HG03159 (cell line): ENCODE measurements around the gene NRDC.
"Not testable (repeated sequence)": the region's sequence is repeated elsewhere in the genome, so short reads cannot be mapped to it uniquely, and the experiment has no call there.

ENCODE experiments used
- ATAC-seq: cut with Tn5 transposase; IDR thresholded peaks from one replicate; pipeline ENCODE4 v1.9.1; 2021; ENCODE audit warnings: mild to moderate bottlenecking, moderate library complexity; ENCODE audit not compliant: unreplicated experiment

Gene NRDC

GRCh38 chr1:51898090-51898734 lies 19.7 kb upstream of the NRDC start:
- ATAC-seq, result no peak

- no peak for ATAC-seq
Measured at GRCh38 chr1:51897699-51898031, 19.1 kb upstream of the NRDC start.

- ATAC-seq, result not testable (repeated sequence)
Measured at GRCh38 chr1:51894748-51895147, 16.2 kb upstream of the NRDC start.

- ATAC-seq, result peak; percentile 29
Measured at GRCh38 chr1:51878308-51878615, 265 bp downstream of the NRDC start.

DNA sequence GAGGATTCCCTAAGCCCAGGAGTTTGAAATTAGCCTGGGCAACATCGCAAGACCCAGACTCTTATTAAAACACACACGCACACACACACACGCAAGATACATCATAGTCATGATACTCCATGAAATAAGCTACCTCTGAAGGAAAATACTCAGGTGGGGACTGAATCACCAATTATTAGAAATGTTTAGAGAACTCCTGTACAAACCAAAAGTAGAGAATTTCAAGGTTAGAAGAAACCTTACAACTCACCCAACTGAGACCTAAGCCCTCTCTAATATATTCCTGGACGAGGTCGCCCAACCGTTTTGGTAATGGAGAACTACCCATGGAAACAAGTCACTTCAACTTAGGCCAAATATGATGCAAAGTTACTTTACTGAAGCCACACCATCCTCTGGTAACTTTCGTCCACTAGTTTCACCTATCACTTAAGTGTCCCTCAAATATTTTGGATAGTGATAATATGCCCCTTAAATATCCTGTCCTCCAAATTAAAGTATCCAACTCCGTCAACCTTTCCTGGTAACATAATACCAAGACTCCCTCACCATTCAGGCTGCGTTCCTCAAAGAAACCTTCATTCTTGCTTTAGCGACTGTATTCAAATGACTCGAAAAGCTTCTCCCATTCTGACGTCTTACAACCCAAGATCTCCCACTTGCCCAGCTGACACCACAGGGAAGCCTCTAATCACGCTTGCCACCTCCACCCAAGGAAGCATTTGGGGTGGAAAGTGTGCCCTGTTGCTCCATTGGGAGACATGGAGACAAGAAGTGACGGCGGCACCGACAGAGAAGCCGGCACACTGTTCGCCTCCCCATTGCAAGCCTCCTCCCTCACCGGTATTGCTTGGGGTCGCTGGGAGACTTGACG lies 856 bp downstream of the NRDC start:
- no peak for ATAC-seq

- no peak for ATAC-seq
Measured at GRCh38 chr1:51875836-51876235, 2.7 kb downstream of the NRDC start.

GRCh38 chr1:51875291-51875772 lies 3.2 kb downstream of the NRDC start:
- ATAC-seq, result no peak

GRCh38 chr1:51873270-51873669 lies 5.3 kb downstream of the NRDC start:
- ATAC-seq, result not testable (repeated sequence)

- ATAC-seq, result no peak
Measured at GRCh38 chr1:51871351-51871975, 7.1 kb downstream of the NRDC start.

DNA sequence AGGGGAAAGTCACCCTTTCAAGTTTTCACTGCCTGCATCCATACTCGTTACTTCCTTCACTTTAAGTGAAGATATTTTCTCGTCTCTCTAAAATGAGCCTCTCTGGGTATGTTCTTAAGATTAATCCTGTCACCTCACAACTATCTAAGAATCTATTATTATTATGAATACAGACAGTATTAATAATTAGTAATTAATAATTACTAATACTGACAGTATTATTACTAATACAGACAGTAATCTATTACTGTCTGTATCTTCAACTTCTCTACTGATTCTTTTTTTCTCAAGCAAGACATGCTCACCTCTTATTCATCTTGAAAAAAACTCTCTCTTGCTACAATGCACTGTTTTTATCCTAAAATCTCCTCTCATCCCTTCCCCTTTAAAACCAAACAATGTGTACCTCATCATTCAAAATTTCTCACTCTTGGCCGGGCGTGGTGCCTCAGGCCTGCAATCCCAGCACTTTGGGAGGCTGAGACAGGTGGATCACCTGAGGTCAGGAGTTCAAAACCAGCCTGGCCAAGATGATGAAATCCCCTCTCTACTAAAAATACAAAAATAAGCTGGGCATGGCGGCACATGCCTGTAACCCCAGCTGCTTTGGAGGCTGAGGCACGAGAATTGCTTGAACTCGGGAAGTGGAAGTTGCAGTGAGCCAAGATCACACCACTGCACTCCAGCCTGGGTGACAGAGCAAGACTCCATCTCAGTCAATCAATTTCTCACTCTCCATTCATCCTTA lies 7.8 kb downstream of the NRDC start:
- no peak for ATAC-seq

- no peak for ATAC-seq
Measured at GRCh38 chr1:51867479-51868232, 10.9 kb downstream of the NRDC start.

DNA sequence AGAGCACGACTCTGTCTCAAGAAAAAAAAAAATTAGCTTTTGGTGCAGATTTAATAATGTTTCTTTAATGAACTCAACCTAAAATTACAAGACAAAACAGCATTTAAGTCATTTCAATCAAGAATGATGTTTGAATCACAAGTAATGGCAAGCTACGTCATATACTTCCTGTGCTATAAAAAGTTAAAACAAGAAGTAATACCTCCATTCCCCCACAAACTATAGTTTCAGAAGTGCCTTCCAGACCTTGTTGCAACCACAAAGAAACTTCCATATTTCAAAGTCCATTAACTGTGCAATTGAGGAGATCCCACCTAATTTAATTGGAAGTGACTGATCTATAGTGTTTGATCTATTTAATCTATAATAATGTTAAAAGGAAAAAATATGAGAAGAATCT lies 15.1 kb downstream of the NRDC start:
- ATAC-seq, result peak; percentile 75

- ATAC-seq, result no peak
Measured at GRCh38 chr1:51861669-51862068, 16.9 kb downstream of the NRDC start.

DNA sequence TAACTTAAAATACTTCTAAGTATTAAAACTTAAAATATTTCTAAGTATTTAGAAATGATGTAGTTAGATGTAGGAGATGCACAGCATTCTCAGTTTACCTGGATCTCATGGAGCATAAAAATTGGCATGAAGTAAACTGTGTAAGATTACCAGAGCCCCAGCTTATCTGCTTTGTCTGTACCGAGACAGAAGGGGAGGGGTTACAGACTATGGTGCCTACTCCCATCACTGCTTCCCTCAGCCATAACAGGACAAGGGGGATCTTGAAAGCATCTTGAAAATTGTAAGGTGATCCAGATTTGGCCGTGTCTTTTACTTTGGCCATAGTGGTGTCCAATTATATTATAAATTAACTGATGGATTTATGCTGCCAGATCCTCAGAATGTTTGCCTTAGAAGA lies 18.8 kb downstream of the NRDC start:
- ATAC-seq, result no peak

- ATAC-seq, result no peak
Measured at GRCh38 chr1:51859333-51859732, 19.2 kb downstream of the NRDC start.

GRCh38 chr1:51858892-51859291 lies 19.6 kb downstream of the NRDC start:
- no peak for ATAC-seq

DNA sequence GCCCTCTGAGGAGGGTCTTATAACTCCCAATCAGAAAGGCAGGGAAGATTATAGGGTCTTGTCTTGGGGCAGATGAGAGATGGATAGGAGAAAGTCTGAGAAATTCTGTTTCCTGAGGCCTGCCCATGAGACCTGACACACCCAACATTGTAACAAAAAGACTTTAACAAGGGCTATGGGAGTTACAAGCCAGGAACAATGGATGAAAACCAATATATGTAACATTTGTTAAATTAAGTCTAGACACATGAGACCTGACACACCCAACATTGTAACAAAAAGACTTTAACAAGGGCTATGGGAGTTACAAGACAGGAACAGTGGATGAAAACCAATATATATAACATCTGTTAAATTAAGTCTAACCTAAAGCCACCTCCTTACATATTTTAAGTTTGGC lies 21.8 kb downstream of the NRDC start:
- ATAC-seq, result no peak

- ATAC-seq, result no peak
Measured at GRCh38 chr1:51855624-51856023, 22.9 kb downstream of the NRDC start.

DNA sequence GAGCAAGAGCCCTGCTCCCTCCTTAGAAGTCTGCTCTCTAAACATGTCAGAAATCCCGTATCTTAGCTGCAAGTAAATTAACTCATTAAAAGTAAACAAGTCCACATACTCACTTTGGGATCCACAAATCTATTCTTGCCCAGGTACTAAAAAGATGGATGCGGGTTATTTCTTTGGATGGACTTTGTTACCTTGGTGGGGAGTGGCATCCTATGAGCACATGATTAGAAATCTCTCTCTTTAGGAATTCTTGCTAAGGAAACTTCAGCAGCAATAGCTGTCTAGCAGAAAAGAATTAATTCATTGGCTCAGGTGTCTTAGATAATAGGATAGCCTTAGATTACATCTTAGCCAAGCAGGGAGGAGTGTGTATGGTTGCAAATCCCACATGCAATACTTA lies 25.2 kb downstream of the NRDC start:
- no peak for ATAC-seq

DNA sequence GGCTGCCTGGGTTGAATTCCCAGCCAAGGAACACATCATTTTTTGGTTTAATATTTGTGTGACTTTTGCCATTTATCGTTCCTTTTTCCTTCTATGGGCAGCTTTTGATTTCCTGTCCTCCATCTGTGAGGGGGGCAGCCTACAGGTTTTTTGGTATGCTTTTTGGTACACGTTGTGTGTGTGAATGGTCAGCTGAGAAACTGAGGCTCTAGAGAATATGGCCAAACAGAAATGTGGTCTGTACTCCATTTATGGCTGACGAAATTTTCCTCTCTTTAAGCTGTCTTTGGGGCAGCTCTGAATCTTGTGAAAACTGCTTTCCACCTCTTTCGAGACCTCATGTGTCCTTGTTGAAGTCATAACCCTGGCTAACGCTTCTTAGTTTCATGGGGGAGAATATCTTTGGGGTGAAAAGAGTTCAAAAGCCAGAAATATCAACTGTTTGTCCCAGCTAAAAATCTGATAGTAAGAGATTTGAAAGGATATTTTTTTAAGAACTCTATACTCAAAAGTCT lies 26.6 kb downstream of the NRDC start:
- ATAC-seq, result no peak
